K562 (cell line): ENCODE results near the gene ENPP6. TPM values are rescaled to one million over a fixed set of nuclear protein-coding genes. Genes with fewer than 3 reads are reported as not detected.

Experiments
- ATAC-seq: fragments of 200-7000 bp; cut with Tn5 transposase; 3 replicates; pipeline ENCODE4 v1.9.1; 2020; ENCODE audit warnings: moderate library complexity
- BruUV-seq: library from RNA; stranded (reverse); fragments of 400-500 nt; replicated peaks from 2 replicates; lab custom pipeline; 2021; lab: Mats Ljungman, UMichigan
- CTCF ChIA-PET: fragments of 300-600 bp; formaldehyde crosslinking; extraction: SDS; loops from one replicate; lab custom pipeline; 2021; ENCODE audit warnings: low intra/inter-chr PET ratio; lab: Yijun Ruan, JAX
- POLR2A ChIA-PET: fragments of 300-600, 350-650 bp; sonication (Branson Sonifier 250); formaldehyde crosslinking; extraction: SDS; loops from one replicate; lab custom pipeline; 2021; ENCODE audit warnings: antibody characterized with exemption, inconsistent platforms; lab: Yijun Ruan, JAX
- DNase-seq, 4 experiments: peaks; one replicate each; pipeline versions ENCODE4 v3.0.0 to v3.0.0-alpha.2; 2011 to 2018; ENCODE audit warnings: low spot score in 3 of 4, mixed read lengths in 3 of 4; ENCODE audit errors: extremely low read depth in 1 of 4
- FAIRE-seq: peaks from 2 replicates; lab custom pipeline; 2011; peaks lifted over from hg19 to GRCh38; lab: Jason Lieb, UNC
- H2AFZ ChIP-seq: 2 replicates; pipeline ENCODE4 v1.6.0; 2011; ENCODE audit warnings: low read depth, low read length, control low read depth, inconsistent platforms
- H3K27ac ChIP-seq: fragments of 200-600 bp; 3 replicates; pipeline ENCODE4 v1.8.0; 2011; ENCODE audit warnings: low read depth, mild to moderate bottlenecking, control low read depth, inconsistent platforms, low read length, moderate library complexity, mixed read lengths; ENCODE audit errors: extremely low read depth
- H3K27me3 ChIP-seq, 2 experiments: fragments of 300-600 bp in 1 of 2; 2 replicates in 1 of 2; 3 replicates in 1 of 2; pipeline versions ENCODE4 v1.6.0 to v1.8.0; 2011; ENCODE audit warnings: inconsistent platforms in 2 of 2, low read length in 2 of 2, mild to moderate bottlenecking in 1 of 2, mixed read lengths in 1 of 2, moderate library complexity in 1 of 2; ENCODE audit not compliant: control insufficient read depth in 2 of 2, insufficient read depth in 2 of 2
- H3K36me3 ChIP-seq: fragments of 300-600 bp; 3 replicates; pipeline ENCODE4 v1.8.0; 2011; ENCODE audit warnings: mild to moderate bottlenecking, low read length, inconsistent platforms; ENCODE audit not compliant: control insufficient read depth, insufficient read depth
- H3K4me1 ChIP-seq, 2 experiments: fragments of 200-600 bp in 1 of 2; replicated peaks in 1 of 2; 2 replicates in 1 of 2; 3 replicates in 1 of 2; pipeline versions ENCODE4 v1.5.1 to v1.8.0; 2011; ENCODE audit warnings: inconsistent platforms in 2 of 2, low read length in 2 of 2, mild to moderate bottlenecking in 1 of 2, mixed read lengths in 1 of 2, moderate library complexity in 1 of 2; ENCODE audit not compliant: control insufficient read depth in 2 of 2, insufficient read depth in 2 of 2
- H3K4me2 ChIP-seq: 2 replicates; pipeline ENCODE4 v1.6.1; 2011; ENCODE audit warnings: low read length, control low read depth, inconsistent platforms, mixed read lengths; ENCODE audit not compliant: insufficient read depth
- H3K4me3 ChIP-seq: fragments of 200-600 bp; sonication (generic), shearing (Covaris generic); 2 replicates; pipeline ENCODE4 v1.5.1; 2016; ENCODE audit warnings: control low read depth, inconsistent platforms
- H3K79me2 ChIP-seq: fragments of 200-600 bp; 3 replicates; pipeline ENCODE4 v1.8.0; 2011; ENCODE audit warnings: low read length, inconsistent platforms; ENCODE audit not compliant: control insufficient read depth, insufficient read depth
- H3K9ac ChIP-seq, 2 experiments: 2 replicates each; pipeline versions ENCODE4 v1.6.0 to v1.6.1; 2011; ENCODE audit warnings: low read depth in 2 of 2, low read length in 2 of 2, control low read depth in 1 of 2, inconsistent platforms in 1 of 2, mild to moderate bottlenecking in 1 of 2, mixed read lengths in 1 of 2; ENCODE audit not compliant: insufficient read depth in 1 of 2
- H3K9me1 ChIP-seq: one replicate; pipeline ENCODE4 v1.6.0; 2011; ENCODE audit warnings: inconsistent platforms, mild to moderate bottlenecking, low read length, moderate library complexity; ENCODE audit not compliant: control insufficient read depth, insufficient read depth
- H3K9me3 ChIP-seq: replicated peaks from 2 replicates; pipeline ENCODE4 v1.5.1; 2011; ENCODE audit warnings: low read depth, low read length, inconsistent platforms; ENCODE audit not compliant: control insufficient read depth, insufficient read depth
- H4K20me1 ChIP-seq: replicated peaks from 2 replicates; pipeline ENCODE4 v1.6.1; 2011; ENCODE audit warnings: low read length, inconsistent platforms, mixed read lengths; ENCODE audit not compliant: control insufficient read depth, insufficient read depth
- C11orf30 ChIP-seq: fragments of 450-650 bp; IDR thresholded peaks from 2 replicates; pipeline ENCODE4 v1.6.1; 2016; ENCODE audit warnings: low read depth, mild to moderate bottlenecking
- CTCF ChIP-seq, 3 experiments: IDR thresholded peaks in 2 of 3; conservative IDR thresholded peaks in 1 of 3; 2 replicates each; pipeline ENCODE4 v1.5.1; 2011 to 2012; ENCODE audit warnings: low read length in 3 of 3, mild to moderate bottlenecking in 3 of 3, control low read depth in 2 of 3, improper control_type of control experiment in 1 of 3, inconsistent platforms in 1 of 3, low read depth in 1 of 3, mixed read lengths in 1 of 3, moderate library complexity in 1 of 3; ENCODE audit not compliant: insufficient read depth in 2 of 3
- YY1 ChIP-seq, 3 experiments: IDR thresholded peaks; 2 replicates each; pipeline ENCODE4 v1.6.1; 2011; ENCODE audit warnings: low read length in 2 of 3, mild to moderate bottlenecking in 2 of 3, moderate library complexity in 2 of 3, borderline replicate concordance in 1 of 3, control low read depth in 1 of 3, low read depth in 1 of 3; ENCODE audit not compliant: insufficient read depth in 3 of 3, insufficient replicate concordance in 2 of 3, control insufficient read depth in 1 of 3, insufficient read length in 1 of 3; ENCODE audit errors: extremely low read depth in 1 of 3
- WGBS: fragments of 100-300 bp; shearing (Covaris generic); methylation state at CpG from one replicate; pipeline ENCODE4 v1.1.6; 2016; ENCODE audit warnings: low coverage, mixed read lengths; ENCODE audit not compliant: insufficient coverage; ENCODE audit errors: missing lambda C conversion rate; 5-methylcytosine and 5-hydroxymethylcytosine counted together
- in situ Hi-C: fragments of 300-500 bp; cut with MboI; formaldehyde crosslinking; loops from 4 replicates; pipeline ENCODE4 v1.15.0; 2018; ENCODE audit warnings: inconsistent platforms, mixed read lengths
- intact Hi-C: fragments of 100-400 bp; cut with micrococcal nuclease; formaldehyde crosslinking; loops from 2 replicates; pipeline ENCODE4 v1.14.2; 2022
- polyA plus RNA-seq, 8 experiments: library from polyadenylated mRNA; depleted of rRNA in 4 of 8; stranded (reverse) in 5 of 8; unstranded in 3 of 8; fragments of >200 nt; fragmentation: Nextera tagmentation in 2 of 8; fragmentation: Illumina TruSeq in 1 of 8; extraction: Ambion mirVana in 2 of 8; extraction: Trizol in 1 of 8; gene quantifications; 2 replicates each; pipeline versions ENCODE4 v1.2.1 to v1.2.3, GENCODE V29; 2011 to 2014; ENCODE audit warnings: inconsistent platforms in 1 of 8, missing spikeins in 1 of 8
- total RNA-seq, 7 experiments: library from RNA; depleted of rRNA in 6 of 7; stranded (reverse); fragments of >200 nt in 6 of 7; fragmentation: Illumina TruSeq in 2 of 7; extraction: Trizol in 2 of 7; gene quantifications; 2 replicates each; pipeline versions ENCODE4 v1.2.1 to v1.2.3, GENCODE V29; 2011 to 2021; ENCODE audit warnings: low replicate concordance in 1 of 7

Gene ENPP6
- total and polyA plus RNA-seq, 9 of the 15 experiments (the other 6 are each of a cell fraction or from before 2014, with no cell fraction given), result 0.29 TPM; not detected in 8

- Histone ChIP-seq H3K79me2 (no peaks in the 10 kb centered on the region), H3K4me3 (no peak overlapping the region), H3K36me3 (no peaks in the 10 kb centered on the region), H3K9me1 (no peaks in the 10 kb centered on the region), H3K4me2 (no peak overlapping the region), H3K9ac (no peak overlapping the region), H3K9me3 (no peaks in the 10 kb centered on the region), H3K27ac (no peak overlapping the region), H3K4me1 (no peaks in the 10 kb centered on the region), H3K27me3 (peaks cover 18 to 62% of the 10 kb centered on the region in 2 experiments), H2AFZ (no peak overlapping the region), H4K20me1 (0 out of 2 replicates have a peak, but pooled peaks cover 2% of the 10 kb centered on the region)
- no peak for FAIRE-seq
- ChIA-PET CTCF (no interaction called here), POLR2A (no interaction called here)
- under 1% methylated on average over 8 of the region's 8 CpGs for WGBS
- intact Hi-C loops, result no loop called here
- DNase-seq, result peak in 2 of 4 experiments; percentile 9 to 22
- ATAC-seq, result peak; percentile 80
- TF ChIP-seq C11orf30, result no peak
- TF ChIP-seq CTCF (IDR thresholded peaks at IDR 0.05 in 2 of 3, conservative IDR thresholded peaks at IDR 0.05 in 1 of 3; ENCODE audit: insufficient read depth in 2 of 3, low read depth in 1 of 3, low read length in 3 of 3), result 0 out of 6 replicates have a peak, but pooled peaks of 2 of the 3 experiments have one; percentile 11 to 14
- peak in 1 of 3 experiments; percentile 58 for TF ChIP-seq YY1 (IDR thresholded peaks at IDR 0.05; ENCODE audit: borderline replicate concordance in 1 of 3, control insufficient read depth in 1 of 3, extremely low read depth in 1 of 3, insufficient read depth in 3 of 3, insufficient read length in 1 of 3, insufficient replicate concordance in 2 of 3, low read depth in 1 of 3, low read length in 2 of 3)
- in situ Hi-C loops, result no loop called here
- no TSS peak for BruUV-seq
These were observed 103.2 kb downstream of the ENPP6 start for GRCh38 chr4:184114431-184114830.
